ENCODE results near the gene PLCH1.

PLCH1 gene

GRCh38 chr3:155556531-155556930 lies 188.3 kb downstream of the PLCH1 start:
- TF ChIP-seq SIN3A (IDR thresholded peaks at IDR 0.05; ENCODE audit: borderline replicate concordance, insufficient read depth, low read length) (no peak), TAF1 (IDR thresholded peaks at IDR 0.05; ENCODE audit: borderline replicate concordance, insufficient read depth, low read length) (no peak), REST (IDR thresholded peaks at IDR 0.05; ENCODE audit: insufficient read depth in 1 of 2, low read depth in 2 of 2, low read length in 2 of 2) (no peak), POLR2AphosphoS5 (IDR thresholded peaks at IDR 0.05; ENCODE audit: low read depth, low read length) (no peak), FOXP2 (optimal IDR thresholded peaks at IDR 0.05; ENCODE audit: borderline replicate concordance, extremely low read depth, extremely low read length, insufficient read depth) (no peak)

GRCh38 chr3:155555479-155556060 lies 189.3 kb downstream of the PLCH1 start:
- TF ChIP-seq SIN3A (IDR thresholded peaks at IDR 0.05; ENCODE audit: borderline replicate concordance, insufficient read depth, low read length) (no peak), REST (IDR thresholded peaks at IDR 0.05; ENCODE audit: insufficient read depth in 1 of 2, low read depth in 2 of 2, low read length in 2 of 2) (no peak), TAF1 (IDR thresholded peaks at IDR 0.05; ENCODE audit: borderline replicate concordance, insufficient read depth, low read length) (no peak), POLR2AphosphoS5 (IDR thresholded peaks at IDR 0.05; ENCODE audit: low read depth, low read length) (no peak), FOXP2 (optimal IDR thresholded peaks at IDR 0.05; ENCODE audit: borderline replicate concordance, extremely low read depth, extremely low read length, insufficient read depth) (no peak)

GRCh38 chr3:155554777-155555451 lies 190.0 kb downstream of the PLCH1 start:
- no peak for TF ChIP-seq SIN3A (IDR thresholded peaks at IDR 0.05; ENCODE audit: borderline replicate concordance, insufficient read depth, low read length)
- no peak for TF ChIP-seq REST (IDR thresholded peaks at IDR 0.05; ENCODE audit: insufficient read depth in 1 of 2, low read depth in 2 of 2, low read length in 2 of 2)
- TF ChIP-seq FOXP2 (optimal IDR thresholded peaks at IDR 0.05; ENCODE audit: borderline replicate concordance, extremely low read depth, extremely low read length, insufficient read depth): no peak
- TF ChIP-seq POLR2AphosphoS5 (IDR thresholded peaks at IDR 0.05; ENCODE audit: low read depth, low read length): no peak
- TF ChIP-seq TAF1 (IDR thresholded peaks at IDR 0.05; ENCODE audit: borderline replicate concordance, insufficient read depth, low read length): no peak

GRCh38 chr3:155553780-155554179 lies 191.1 kb downstream of the PLCH1 start:
- TF ChIP-seq FOXP2 (optimal IDR thresholded peaks at IDR 0.05; ENCODE audit: borderline replicate concordance, extremely low read depth, extremely low read length, insufficient read depth): no peak
- TF ChIP-seq TAF1 (IDR thresholded peaks at IDR 0.05; ENCODE audit: borderline replicate concordance, insufficient read depth, low read length): no peak
- no peak for TF ChIP-seq SIN3A (IDR thresholded peaks at IDR 0.05; ENCODE audit: borderline replicate concordance, insufficient read depth, low read length)
- no peak for TF ChIP-seq POLR2AphosphoS5 (IDR thresholded peaks at IDR 0.05; ENCODE audit: low read depth, low read length)
- no peak for TF ChIP-seq REST (IDR thresholded peaks at IDR 0.05; ENCODE audit: insufficient read depth in 1 of 2, low read depth in 2 of 2, low read length in 2 of 2)
